K562 treated with DMSO at 1 percent for 12 hours (cell line): ENCODE data around the gene HLA-DMA. TPM values are rescaled to one million over a fixed set of nuclear protein-coding genes. Genes with fewer than 3 reads are reported as not detected.

Experiments
- total RNA-seq: library from RNA; unstranded; fragments of 300-600 nt; gene quantifications from 2 replicates; pipeline ENCODE4 v1.2.3, GENCODE V29; 2022; ENCODE audit not compliant: insufficient read depth

The HLA-DMA gene
- not detected in 2 replicates for total RNA-seq

DNA sequence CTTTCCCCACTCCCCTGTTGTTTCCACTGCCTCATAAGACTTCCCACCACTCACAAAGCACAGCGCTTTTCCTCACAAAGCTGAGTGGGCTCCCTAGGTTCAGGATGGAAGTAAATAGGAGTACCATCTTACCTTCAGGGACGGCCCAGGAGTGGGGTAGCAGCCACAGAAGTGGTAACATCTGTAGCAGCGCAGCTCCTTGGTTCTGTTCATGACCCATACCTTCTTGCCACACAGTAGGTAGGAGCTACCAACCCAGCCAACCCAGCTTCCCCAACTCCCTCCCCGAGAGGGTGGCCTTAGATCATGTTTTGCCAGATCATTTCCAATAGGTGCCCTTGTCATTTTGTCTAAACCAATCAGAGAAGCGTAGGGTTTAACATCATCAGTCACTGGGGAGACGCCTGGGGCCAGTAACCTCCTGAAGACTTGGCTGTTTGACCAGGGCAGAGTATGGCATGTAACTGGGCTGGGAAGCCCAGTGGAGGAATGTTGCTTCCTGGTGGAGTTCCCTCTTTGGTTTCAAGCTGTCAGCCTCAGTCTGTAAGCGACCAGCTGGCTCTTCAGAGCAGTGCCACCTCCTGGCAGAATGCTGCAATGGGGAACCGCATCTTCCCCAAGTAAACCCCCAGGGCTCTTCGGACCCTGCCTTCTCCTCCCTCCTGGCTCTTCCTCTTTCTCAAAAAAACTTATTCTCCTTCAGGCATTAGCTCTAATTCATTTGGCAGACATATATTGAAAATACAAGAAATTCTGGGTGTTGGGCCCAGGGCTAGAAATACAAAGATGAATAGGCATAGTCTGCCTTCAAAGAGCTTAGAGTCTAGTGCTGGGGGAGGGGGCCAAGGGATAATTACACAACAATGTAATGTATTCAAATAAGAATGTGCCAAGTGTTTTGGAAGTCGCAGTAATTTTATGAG lies at the start of gene HLA-DMA:
Gene HLA-DMA, minus strand, starts transcription at position 281 of the 923 bp plus-strand sequence. Its CDS starts 61 bp downstream, at position 220.

DNA sequence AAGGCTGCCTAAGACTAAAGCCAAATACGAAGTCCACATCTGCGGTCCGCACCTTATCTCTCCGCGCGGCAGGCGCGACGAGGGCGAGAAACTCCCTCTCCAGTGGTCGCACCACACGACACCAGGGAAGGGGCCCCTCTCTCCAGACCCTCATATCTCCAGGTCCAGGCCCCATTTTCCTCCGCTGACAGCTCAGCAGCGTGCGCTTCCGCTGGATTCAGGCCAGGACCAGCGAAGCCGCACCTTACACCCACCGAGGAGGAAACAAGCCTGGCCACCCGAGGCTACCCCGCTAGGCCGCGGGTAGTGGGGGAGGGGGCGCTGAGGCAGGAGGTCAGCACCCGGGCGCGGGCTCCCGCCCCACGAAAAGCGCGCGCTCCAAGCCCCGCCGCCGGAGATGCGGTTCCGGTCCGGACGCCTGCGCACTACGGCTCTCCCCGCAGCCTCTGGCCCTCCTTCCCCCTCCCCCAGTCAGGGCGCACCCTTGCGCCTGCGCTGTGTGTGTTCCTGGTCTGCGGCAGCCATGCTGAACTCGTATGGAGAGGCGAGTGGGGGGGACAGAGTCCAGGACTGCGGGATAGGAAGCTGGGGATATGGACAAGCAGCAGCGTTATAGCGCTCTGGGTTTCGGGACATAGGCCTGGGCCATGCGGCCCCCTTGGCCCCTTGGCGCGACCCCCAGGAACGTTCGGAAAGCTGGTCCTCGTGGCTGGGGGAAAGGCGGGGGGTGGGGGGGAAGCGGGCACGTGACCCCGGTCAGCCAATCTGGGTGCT lies 15.4 kb upstream of the HLA-DMA start, which contains the start of gene BRD2:
Gene BRD2, plus strand, starts transcription at position 502 of the 774 bp plus-strand sequence. CDS start 4,305 bp downstream, outside the sequence.

DNA sequence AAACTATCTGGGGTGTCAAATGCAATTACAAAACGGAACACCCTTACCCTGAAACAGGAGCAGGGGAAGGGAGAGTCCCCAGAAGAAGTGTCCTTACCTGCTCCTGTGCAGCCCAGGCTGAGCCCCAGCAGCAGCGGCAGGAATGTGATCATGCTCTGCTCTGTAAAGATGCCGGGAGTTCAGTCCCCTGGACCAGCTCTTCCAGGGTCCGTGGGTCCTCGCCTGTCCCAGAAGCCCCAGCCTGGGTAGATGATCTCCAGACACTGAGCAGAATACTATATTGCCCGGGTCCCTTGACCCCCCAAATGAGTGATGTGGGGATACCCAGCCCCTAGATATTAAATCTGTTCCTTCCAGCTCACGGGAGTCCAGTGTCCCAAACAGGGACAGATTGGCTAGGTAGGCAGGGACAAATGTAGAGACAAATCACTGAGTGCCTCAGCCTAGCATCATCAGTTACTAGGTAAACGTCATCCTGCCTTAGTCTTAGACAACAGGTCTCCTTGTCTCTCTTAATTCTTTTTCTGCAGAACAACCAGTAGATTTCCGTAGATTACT lies 12.2 kb downstream of the HLA-DMA start, which contains the start of gene HLA-DMB:
Gene HLA-DMB, minus strand, starts transcription at position 373 of the 558 bp plus-strand sequence. Its CDS starts 221 bp downstream, at position 152.

Other genes with a start within 250 kb of the HLA-DMA start
- gene HLA-DQA2, start 211.7 kb downstream of the HLA-DMA start, total RNA-seq = not detected in 2 replicates
- gene HLA-DQB2, start 189.6 kb downstream of the HLA-DMA start, total RNA-seq = not detected in 2 replicates
- gene HLA-DOB, start 136.1 kb downstream of the HLA-DMA start, total RNA-seq = 0.86 and 2.0 TPM in 2 replicates
- gene TAP2, start 114.4 kb downstream of the HLA-DMA start, total RNA-seq = 23.1 and 30.2 TPM in 2 replicates
- gene PSMB8, start 109.0 kb downstream of the HLA-DMA start, total RNA-seq = 20.9 and 27.9 TPM in 2 replicates
- 16.2 and 24.6 TPM in 2 replicates for gene TAP1, start 99.4 kb downstream of the HLA-DMA start, total RNA-seq
- gene PSMB9, start 98.9 kb downstream of the HLA-DMA start, total RNA-seq = 46.8 and 54.1 TPM in 2 replicates
- not detected in 2 replicates for gene HLA-DMB, start 12.1 kb downstream of the HLA-DMA start, total RNA-seq
- gene BRD2, start 15.5 kb upstream of the HLA-DMA start, total RNA-seq = 98.6 and 283 TPM in 2 replicates
- not detected in 2 replicates for gene HLA-DOA, start 56.5 kb upstream of the HLA-DMA start, total RNA-seq
- gene HLA-DPA1, start 120.6 kb upstream of the HLA-DMA start, total RNA-seq = not detected in 2 replicates
- gene HLA-DPB1, start 122.9 kb upstream of the HLA-DMA start, total RNA-seq = not detected in 2 replicates
- 0.58 and 0.83 TPM in 2 replicates for gene COL11A2, start 239.4 kb upstream of the HLA-DMA start, total RNA-seq
- gene RXRB, start 247.6 kb upstream of the HLA-DMA start, total RNA-seq = 28.9 and 37.5 TPM in 2 replicates
- 115 and 152 TPM in 2 replicates for gene SLC39A7, start 247.8 kb upstream of the HLA-DMA start, total RNA-seq